HG03175 (cell line): ENCODE results near the gene DIP2C.
A peak's percentile ranks its signal among the peaks of the same experiment; 100 is the strongest.
"Not testable (repeated sequence)": the region's sequence is repeated elsewhere in the genome, so short reads cannot be mapped to it uniquely, and the experiment has no call there.

Source experiments
- ATAC-seq: cut with Tn5 transposase; IDR thresholded peaks from one replicate; pipeline ENCODE4 v1.9.1; 2021; ENCODE audit warnings: mild to moderate bottlenecking, moderate library complexity; ENCODE audit not compliant: unreplicated experiment

DIP2C gene

DNA sequence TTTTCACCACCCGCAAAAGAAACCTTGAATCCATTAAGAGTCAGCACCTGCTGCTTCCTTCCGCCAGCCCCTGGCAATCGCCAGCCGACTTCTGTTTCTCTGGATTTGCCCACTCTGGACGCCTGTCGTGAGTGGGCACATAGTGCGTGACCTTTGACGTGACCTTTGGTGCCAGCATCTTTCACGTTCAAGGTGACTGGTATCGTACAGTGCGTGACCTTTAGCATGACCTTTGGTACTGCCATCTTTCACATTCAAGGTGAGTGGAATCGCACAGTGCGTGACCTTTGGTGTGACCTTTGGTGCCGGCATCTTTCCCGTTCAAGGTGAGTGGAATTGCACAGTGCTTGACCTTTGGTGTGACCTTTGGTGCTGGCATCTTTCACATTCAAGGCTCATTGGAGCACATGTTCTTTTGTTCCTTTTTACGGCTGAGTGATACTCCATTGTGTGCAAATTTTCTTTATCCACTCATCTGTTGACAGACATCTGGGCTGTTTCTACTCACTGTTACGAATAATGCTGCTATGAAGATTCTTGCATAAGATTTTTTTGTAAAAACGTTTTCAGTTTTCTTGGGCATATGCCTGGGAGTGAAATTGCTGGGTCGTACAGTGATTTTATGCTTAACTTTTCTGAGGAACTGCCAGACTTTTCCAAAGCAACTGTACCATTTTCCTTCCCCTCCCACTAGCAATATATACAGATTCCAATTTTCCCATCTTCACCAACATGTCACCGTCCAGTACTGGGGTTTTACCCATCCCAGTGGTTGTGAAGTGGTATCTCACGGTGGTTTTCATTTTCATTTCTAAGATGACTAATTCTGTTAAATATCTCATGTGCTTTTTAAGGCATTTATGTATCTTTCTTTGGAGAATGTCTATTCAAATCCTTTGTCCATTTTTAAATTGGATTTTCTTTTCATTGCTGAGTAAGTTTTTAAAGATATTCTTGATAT, 145.3 kb downstream of the DIP2C start:
- ATAC-seq: no peak

DNA sequence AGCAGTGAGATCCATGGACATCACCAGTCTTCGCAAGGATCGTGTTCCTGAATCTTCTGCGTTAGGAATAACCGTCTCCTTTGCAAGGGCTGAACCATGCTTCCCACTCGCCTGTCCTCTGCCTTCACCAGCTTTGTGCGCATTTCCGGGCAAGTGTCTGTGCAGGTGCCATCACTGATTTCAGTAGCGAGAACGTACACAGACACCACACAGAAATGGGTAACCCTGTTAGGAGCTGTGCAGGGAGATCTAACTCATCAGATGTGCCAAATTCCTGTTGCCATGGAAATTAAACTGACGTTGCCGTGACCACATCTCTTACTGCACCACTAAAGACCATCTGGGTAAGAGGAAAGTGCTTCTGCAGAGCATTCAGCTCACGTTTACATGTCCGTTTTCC, 146.3 kb downstream of the DIP2C start:
- ATAC-seq: no peak

GRCh38 chr10:541750-542371, 147.6 kb downstream of the DIP2C start:
- ATAC-seq: peak; percentile 64

GRCh38 chr10:541041-541440, 148.4 kb downstream of the DIP2C start:
- no peak for ATAC-seq

GRCh38 chr10:538895-539294, 150.6 kb downstream of the DIP2C start:
- no peak for ATAC-seq

GRCh38 chr10:536935-537334, 152.5 kb downstream of the DIP2C start:
- no peak for ATAC-seq

DNA sequence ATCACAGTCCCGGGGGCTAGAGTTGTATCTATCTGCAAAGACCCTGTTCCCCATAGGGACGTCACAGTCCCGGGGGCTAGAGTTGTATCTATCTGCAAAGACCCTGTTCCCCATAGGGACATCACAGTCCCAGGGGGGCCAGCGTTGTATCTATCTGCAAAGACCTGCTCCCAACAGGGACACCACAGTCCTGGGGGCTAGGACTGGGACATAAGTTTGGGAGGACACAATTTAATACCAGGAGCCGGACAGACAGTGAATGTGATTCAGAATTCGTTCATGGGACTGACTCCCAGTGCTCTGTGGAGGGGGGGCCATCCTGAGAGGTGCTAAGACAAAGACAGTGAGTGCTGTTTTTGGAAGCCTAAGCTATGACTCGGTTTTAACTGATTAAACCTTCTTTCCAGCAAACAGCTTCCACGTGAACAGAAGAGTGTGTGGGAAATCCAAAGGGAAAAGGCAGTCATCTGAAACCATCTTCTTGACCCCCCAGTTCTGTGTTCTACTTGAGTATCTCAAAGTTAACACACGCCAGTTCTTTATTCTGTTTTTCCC, 153.0 kb downstream of the DIP2C start:
- ATAC-seq: no peak

DNA sequence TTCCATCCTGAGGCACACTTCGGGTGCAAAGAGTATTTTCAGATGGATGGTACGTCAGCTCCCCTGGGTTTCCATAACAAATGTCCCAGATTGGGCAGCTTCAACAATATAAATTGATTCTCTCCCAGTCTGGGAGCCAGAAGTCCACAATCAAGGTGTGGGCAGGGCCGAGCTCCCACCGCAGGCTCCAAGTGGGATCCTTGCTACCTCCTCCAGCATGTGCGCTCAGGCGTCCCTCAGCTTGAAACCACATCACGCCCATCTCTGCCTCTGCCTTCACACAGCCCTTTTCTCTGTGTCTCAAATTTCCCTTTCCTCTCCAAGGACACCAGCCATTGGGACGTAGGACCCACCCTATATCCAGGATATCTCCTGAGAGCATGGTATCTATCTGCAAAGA, 153.5 kb downstream of the DIP2C start:
- no peak for ATAC-seq

GRCh38 chr10:535051-535450, 154.4 kb downstream of the DIP2C start:
- ATAC-seq: no peak

GRCh38 chr10:534047-534566, 155.4 kb downstream of the DIP2C start:
- no peak for ATAC-seq

DNA sequence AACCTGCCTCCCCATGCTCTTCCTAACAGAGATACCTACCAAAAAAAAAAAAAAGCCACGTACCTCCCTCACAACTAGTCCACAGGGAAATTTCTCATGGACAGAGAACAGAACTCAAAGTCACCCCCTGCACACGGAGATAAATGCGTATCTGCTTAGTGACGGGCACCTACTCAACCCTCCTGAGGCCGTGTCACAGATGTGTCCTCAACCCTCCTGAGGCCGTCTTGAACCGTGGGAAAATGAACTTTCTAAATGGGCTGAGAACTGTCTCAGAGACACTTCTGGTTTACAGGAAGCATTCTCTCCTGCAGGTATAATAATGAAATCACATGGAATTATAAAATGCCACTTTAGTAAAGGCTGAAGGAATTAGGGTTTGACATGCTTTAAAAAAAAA, 155.9 kb downstream of the DIP2C start:
- ATAC-seq: no peak

DNA sequence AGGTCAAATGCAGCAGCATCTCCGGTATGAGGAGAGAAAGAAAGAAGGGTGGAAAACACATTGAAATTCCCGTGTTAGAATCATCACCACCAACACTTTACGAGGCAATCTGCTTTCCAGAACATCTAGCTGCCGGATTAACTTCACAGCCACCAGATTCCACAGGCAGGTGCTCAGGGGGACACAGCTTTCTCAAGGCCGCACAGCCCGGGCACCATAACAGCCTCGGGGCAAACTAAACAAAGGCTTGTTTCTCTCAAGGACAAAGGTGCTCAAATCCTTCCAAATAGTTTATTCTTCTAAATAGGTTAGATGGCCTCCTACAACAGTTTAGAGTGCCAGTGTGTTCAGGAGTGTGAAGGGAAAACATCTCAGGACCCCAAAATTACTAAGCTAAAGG, 156.3 kb downstream of the DIP2C start:
- no peak for ATAC-seq

GRCh38 chr10:532331-532730, 157.1 kb downstream of the DIP2C start:
- not testable (repeated sequence) for ATAC-seq

- ATAC-seq: no peak
Observed at GRCh38 chr10:531541-531940, 157.9 kb downstream of the DIP2C start.

DNA sequence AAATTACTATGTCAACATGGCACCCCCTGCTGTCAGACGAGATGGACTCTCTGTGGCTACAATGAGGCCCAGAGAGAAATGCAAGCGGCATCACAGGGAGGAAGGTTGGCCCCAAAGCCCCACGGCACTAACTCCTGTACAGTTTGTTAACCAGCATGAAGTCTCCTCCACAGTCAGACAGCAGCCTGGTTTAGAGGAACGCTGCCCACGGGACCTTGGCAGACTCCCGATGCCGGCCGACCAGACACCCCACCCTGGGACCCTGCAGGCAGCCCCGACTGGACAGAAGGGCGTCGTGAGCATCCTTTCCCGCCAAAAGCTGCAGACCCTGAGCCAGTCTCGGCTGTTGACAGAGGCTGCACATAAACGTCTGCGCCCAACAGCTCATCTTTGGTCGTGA, 158.8 kb downstream of the DIP2C start:
- ATAC-seq: no peak

DNA sequence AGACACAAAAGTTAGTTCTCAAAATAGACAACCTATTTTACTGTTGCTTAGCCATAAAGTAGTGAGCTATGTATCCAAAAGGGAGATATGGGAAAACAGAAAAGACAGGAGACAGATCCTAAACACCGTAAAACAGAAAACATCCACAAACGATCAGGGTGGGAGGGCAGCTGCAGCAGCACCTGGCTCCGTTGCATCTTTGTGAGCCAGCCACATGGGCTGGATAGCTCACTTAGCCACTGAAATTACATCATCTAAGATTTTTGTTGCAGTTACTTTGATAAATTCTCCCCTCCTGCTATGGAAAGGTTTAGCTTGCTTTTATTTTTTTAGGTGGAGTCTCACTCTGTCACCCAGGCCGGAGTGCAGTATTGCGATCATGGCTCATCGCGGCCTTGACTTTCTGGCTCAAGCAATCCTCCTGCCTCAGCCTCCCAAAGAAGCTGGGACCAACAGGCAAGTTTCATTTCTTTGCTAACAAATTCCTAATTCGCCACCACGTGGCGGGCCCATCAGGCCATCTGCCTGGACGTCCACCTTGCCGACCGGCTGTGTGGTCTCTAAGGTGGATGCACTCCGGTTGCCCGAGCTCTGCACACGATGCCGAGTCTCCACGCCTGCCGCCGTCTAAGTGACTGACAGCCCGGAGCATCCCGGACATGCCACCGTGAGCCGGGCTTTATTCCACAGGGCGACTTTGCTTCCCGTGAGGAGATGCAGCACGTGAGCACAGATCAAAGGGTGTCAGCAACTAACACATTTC, 159.8 kb downstream of the DIP2C start:
- ATAC-seq: no peak

DNA sequence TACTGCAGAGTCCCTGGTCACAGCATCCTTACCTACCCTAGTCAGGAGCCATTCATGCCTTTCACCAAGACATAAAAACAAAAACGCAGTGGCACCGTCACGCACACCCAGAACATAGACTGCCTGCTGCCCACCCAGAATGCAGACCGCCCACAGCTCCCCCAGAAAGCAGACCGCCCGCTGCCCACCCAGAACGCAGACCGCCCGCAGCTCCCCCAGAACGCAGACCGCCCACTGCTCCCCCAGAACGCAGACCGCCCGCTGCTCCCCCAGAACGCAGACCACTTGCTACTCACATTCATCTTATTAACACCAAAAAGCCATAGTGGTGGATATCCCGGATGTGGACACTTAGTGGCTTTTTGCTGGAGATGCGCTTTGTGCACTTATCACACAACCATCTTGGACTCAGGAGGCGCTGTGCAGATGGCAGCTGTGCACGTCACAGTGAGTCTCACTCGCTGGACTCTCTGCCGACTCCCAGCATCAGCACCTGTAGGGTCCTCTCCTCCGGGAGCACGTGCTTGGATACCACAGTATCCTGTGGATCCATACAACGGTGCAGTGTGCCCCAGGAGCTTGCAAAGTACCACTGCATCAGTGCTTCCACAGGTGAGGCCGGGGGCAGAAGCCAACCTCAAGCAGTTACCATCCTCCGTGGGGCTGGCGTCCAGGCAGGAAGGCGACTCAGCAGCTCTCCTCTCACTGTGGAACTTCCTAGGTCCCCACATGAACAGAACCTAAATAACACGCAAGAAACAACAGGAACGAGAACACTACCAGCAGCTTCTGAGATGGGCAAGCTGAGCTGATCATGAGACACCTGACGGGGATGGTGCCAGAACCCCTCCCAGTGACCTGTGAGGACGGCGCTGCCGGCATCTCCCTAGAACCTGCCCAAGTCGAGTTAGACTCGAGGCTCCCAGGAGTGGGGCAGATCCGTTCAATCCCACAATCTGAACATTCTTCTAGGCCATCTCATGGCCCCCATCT, 161.0 kb downstream of the DIP2C start:
- no peak for ATAC-seq

DNA sequence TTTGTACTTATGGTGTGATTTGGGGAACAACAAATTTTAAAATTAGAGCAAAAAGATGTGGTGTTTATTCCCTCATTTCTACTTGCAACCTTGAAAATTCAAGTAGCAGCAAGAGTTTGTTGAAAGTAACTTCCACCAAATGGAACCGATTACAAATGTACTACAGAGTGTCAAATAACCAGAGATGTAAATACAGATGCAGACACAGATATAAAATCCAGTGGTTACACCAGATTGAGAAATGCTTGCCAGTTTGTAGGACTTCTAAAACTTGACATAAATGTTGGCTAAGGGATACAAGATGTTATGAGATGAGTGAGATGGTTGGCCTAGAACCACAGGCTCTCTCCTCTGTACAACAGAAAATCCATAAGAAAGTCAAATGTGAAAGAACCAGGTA, 162.1 kb downstream of the DIP2C start:
- no peak for ATAC-seq

DNA sequence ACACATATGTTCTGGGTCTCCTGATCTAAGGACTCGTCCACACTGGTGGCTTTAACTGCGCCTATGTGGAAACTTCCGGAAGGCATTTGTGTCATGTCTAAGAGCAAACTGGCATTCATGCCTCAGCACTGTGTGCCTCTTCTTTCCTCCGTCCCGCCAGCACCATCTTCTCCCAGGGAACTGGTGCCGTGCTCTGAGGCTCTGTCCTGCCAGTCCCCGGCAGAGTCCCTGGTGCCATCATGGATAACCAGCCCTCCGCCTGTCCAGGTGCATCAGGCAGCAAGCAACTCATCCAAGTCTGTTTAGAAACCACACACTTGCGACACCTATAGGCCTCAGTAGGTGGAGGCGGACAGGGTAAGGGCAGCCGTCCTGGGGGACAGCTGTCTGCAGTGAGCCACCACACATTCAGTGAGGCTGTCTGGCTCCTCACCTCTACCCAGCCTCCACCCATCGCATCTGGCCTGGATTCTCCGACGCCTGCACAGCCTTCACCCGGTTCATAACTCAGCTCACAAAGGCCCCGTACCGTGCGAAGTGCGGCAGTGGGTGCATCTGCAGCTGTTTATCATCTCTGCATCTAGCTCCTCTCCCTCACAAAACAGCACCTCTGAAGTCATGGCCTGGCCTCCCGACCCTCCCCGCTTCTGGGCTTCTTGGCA, 162.7 kb downstream of the DIP2C start:
- ATAC-seq: no peak
